Skeletal muscle tissue (tissue), 4 donors: ENCODE data around the gene SYNE1. TPM values are rescaled to one million over a fixed set of nuclear protein-coding genes. Genes with fewer than 3 reads are reported as not detected.

Experiments
- H3K27ac ChIP-seq: one replicate; pipeline ENCODE4 v1.7.0; 2013; ENCODE audit warnings: mild to moderate bottlenecking, low read depth, low read length, inconsistent platforms
- H3K27me3 ChIP-seq, 3 donors: one replicate each; pipeline ENCODE4 v1.7.0; 2013; ENCODE audit warnings: low read length in 3 of 3; ENCODE audit not compliant: control insufficient read depth in 3 of 3, insufficient read depth in 3 of 3
- H3K36me3 ChIP-seq, 3 donors: one replicate each; pipeline ENCODE4 v1.7.0; 2013; ENCODE audit warnings: low read length in 3 of 3; ENCODE audit not compliant: control insufficient read depth in 3 of 3, insufficient read depth in 3 of 3
- H3K4me1 ChIP-seq, 3 donors: one replicate each; pipeline ENCODE4 v1.7.0; 2013; ENCODE audit warnings: low read length in 3 of 3, mild to moderate bottlenecking in 3 of 3; ENCODE audit not compliant: control insufficient read depth in 3 of 3, insufficient read depth in 3 of 3
- H3K4me3 ChIP-seq, 3 donors: one replicate each; pipeline ENCODE4 v1.7.0; 2013; ENCODE audit warnings: low read length in 3 of 3
- H3K9ac ChIP-seq, 3 donors: one replicate each; pipeline ENCODE4 v1.7.0; 2013; ENCODE audit warnings: low read length in 3 of 3, mild to moderate bottlenecking in 3 of 3, moderate library complexity in 2 of 3, low read depth in 1 of 3
- H3K9me3 ChIP-seq, 3 donors: one replicate each; pipeline ENCODE4 v1.7.0; 2013; ENCODE audit warnings: low read length in 3 of 3; ENCODE audit not compliant: control insufficient read depth in 3 of 3
- total RNA-seq: library from RNA; depleted of rRNA; stranded (reverse); fragments of >200 nt; gene quantifications from one replicate; pipeline ENCODE4 v1.2.3, GENCODE V29; 2014
- donor health status: Osteomylitis.

SYNE1 gene
- total RNA-seq, 1 donor from 2014 or later, result 195 TPM

DNA sequence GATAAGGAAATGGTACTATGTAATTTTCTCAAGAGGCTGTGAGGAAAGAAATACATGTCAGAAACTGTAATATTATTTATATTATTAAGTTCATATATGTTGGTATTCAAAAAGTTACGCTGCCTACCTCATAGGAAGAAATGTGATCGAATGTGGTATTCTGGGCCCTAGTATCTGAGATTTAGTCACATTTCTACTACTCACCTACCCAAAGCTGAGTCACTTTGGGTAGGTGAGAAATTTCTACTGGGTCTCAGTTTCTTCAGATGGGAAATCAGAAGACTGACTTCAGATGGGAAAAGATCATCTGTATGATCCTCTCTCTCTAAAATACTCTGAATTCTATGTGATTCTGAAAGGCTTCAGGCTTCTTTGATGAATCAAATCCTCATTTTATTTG is 411.0 kb downstream of the SYNE1 start:
- no peak overlapping the region for H3K27ac ChIP-seq
- H3K9ac ChIP-seq, result no peak overlapping the region
- peaks cover 0 to 5% (median 4%) of the 10 kb centered on the region in 3 donors for H3K9me3 ChIP-seq

DNA sequence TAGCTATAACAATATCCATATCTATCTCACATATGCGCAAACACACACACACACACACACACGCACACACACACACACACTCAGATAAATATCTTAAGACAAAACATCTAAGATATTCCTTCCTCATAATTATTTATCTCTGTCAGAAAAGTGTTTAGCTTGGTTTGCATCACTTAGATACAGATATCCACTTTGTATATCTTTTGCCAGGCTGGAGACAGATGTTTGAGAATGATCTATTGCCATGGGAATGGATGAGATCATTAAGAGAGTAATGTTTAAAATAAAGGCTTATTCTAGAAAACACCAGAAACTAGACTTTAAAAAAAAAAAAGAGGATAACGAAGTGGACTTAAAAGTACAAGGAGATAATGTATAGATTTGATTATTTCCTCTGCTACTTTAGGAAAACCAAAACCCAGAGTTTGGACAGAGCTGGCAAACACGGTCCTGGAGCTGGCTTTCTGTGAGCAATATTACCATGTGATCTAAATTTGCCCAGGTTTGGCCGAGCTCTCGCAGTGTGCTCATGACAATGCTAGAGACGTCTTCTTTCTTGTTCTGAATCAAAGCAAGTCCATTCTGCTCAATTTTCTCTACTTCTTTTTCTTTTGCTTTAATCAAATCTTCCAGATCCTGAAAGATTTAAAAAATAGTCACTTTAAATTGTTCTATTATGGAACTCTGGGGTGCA is 411.8 kb downstream of the SYNE1 start:
- peaks cover 0 to 5% (median 4%) of the 10 kb centered on the region in 3 donors for H3K9me3 ChIP-seq
- H3K4me1 ChIP-seq, result no peaks in the 10 kb centered on the region
- peaks cover 33 to 42% (median 40%) of the 10 kb centered on the region in 3 donors for H3K36me3 ChIP-seq
- H3K27me3 ChIP-seq, result no peaks in the 10 kb centered on the region
- no peak overlapping the region for H3K4me3 ChIP-seq
- H3K27ac ChIP-seq, result no peak overlapping the region
- no peak overlapping the region for H3K9ac ChIP-seq

More for the DNA sequence above, 411.0 kb downstream of the SYNE1 start:
- peaks cover 31 to 40% (median 37%) of the 10 kb centered on the region in 3 donors for H3K36me3 ChIP-seq
- H3K4me3 ChIP-seq, result no peak overlapping the region
- no peaks in the 10 kb centered on the region for H3K27me3 ChIP-seq
- no peaks in the 10 kb centered on the region for H3K4me1 ChIP-seq

DNA sequence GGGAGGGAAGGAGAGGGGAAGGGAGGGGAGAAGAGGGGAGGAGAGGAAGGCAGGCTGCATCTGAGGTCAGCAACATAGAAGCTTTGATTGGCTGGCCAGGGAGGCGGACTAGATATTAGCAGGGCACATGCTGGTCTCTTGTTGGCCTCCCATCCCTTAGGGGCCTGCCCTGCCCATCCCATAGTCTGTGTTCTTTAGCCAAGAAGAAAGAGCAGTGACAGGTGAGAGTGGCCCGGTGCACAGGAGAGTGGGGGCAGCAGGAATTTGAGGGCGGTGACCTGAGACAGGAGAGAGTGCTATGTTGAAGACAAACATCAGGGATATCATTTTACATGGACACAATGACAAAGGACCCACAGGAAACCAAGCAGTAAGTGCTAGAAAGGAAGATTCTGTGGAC is 413.5 kb downstream of the SYNE1 start:
- Histone ChIP-seq H3K9ac (no peak overlapping the region), H3K36me3 (peaks cover 37 to 51% (median 47%) of the 10 kb centered on the region in 3 donors), H3K4me1 (no peaks in the 10 kb centered on the region), H3K27ac (no peak overlapping the region), H3K4me3 (no peak overlapping the region), H3K9me3 (peaks cover 0 to 5% (median 4%) of the 10 kb centered on the region in 3 donors), H3K27me3 (no peaks in the 10 kb centered on the region)

- Histone ChIP-seq H3K4me3 (no peak overlapping the region), H3K27ac (no peak overlapping the region), H3K27me3 (no peaks in the 10 kb centered on the region), H3K9ac (no peak overlapping the region), H3K4me1 (no peaks in the 10 kb centered on the region), H3K9me3 (peaks cover 0 to 5% (median 4%) of the 10 kb centered on the region in 3 donors), H3K36me3 (peaks cover 44 to 60% (median 57%) of the 10 kb centered on the region in 3 donors)
Observed at GRCh38 chr6:152221806-152222628, 415.1 kb downstream of the SYNE1 start.

- H3K9ac ChIP-seq, result no peak overlapping the region
- no peak overlapping the region for H3K27ac ChIP-seq
- no peak overlapping the region for H3K4me3 ChIP-seq
- peaks cover 0 to 5% (median 4%) of the 10 kb centered on the region in 3 donors for H3K9me3 ChIP-seq
- peaks cover 44 to 66% (median 66%) of the 10 kb centered on the region in 3 donors for H3K36me3 ChIP-seq
- no peaks in the 10 kb centered on the region for H3K4me1 ChIP-seq
- no peaks in the 10 kb centered on the region for H3K27me3 ChIP-seq
Observed at GRCh38 chr6:152220786-152221185, 416.4 kb downstream of the SYNE1 start.

DNA sequence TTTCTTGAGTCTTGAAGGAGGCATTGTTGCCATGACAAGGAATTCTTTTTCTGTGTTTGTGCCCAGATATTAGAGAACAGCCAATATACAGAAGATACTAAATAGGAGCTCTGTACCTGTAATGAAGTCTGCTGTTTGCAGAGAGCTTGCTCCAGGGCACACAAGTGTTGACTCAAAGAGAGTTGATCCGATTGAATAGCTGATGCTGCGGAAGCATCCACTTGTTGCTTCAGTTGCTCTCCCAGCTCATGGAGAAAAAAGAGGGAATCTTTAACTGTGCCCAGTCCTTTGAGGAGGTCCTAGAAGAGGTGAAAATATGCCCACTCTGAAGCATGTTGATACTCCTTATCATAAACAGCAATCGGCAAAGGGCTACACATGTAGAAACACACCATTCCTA is 418.3 kb downstream of the SYNE1 start:
- H3K4me3 ChIP-seq, result no peak overlapping the region
- H3K27me3 ChIP-seq, result no peaks in the 10 kb centered on the region
- H3K4me1 ChIP-seq, result no peaks in the 10 kb centered on the region
- H3K9ac ChIP-seq, result no peak overlapping the region
- H3K36me3 ChIP-seq, result peaks cover 45 to 74% (median 66%) of the 10 kb centered on the region in 3 donors
- H3K9me3 ChIP-seq, result peaks cover 0 to 5% (median 4%) of the 10 kb centered on the region in 3 donors
- no peak overlapping the region for H3K27ac ChIP-seq

DNA sequence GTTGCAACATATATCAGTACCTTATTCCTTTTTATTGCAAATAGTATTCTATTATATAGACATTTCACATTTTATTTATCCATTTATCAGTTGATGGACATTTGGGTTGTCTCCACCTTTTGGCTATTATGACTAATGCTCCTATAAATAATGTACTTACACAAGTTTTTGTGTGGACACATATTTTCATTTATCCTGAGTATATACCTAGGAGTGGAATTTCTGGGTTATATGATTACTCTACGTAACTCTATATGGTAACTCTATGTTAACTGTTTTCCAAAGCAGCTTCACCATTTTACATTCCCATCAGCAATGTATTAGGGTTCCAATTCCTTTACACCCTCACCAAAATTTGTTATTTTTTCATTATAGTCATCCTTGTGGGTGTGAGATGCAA is 424.7 kb downstream of the SYNE1 start:
- Histone ChIP-seq H3K36me3 (peaks cover 19 to 49% (median 36%) of the 10 kb centered on the region in 3 donors), H3K27me3 (no peaks in the 10 kb centered on the region), H3K9ac (no peak overlapping the region), H3K4me3 (no peak overlapping the region), H3K27ac (no peak overlapping the region), H3K9me3 (no peaks in the 10 kb centered on the region), H3K4me1 (no peaks in the 10 kb centered on the region)

GRCh38 chr6:152209211-152209610 is 428.0 kb downstream of the SYNE1 start:
- no peak overlapping the region for H3K4me3 ChIP-seq
- H3K9ac ChIP-seq, result no peak overlapping the region
- H3K36me3 ChIP-seq, result peaks cover 28 to 51% (median 41%) of the 10 kb centered on the region in 3 donors
- no peaks in the 10 kb centered on the region for H3K4me1 ChIP-seq
- H3K27ac ChIP-seq, result no peak overlapping the region
- H3K27me3 ChIP-seq, result no peaks in the 10 kb centered on the region
- H3K9me3 ChIP-seq, result no peaks in the 10 kb centered on the region

GRCh38 chr6:152207915-152208714 is 429.0 kb downstream of the SYNE1 start:
- no peaks in the 10 kb centered on the region for H3K9me3 ChIP-seq
- H3K36me3 ChIP-seq, result peaks cover 24 to 43% (median 39%) of the 10 kb centered on the region in 3 donors
- H3K4me1 ChIP-seq, result no peaks in the 10 kb centered on the region
- H3K4me3 ChIP-seq, result no peak overlapping the region
- H3K27ac ChIP-seq, result no peak overlapping the region
- H3K27me3 ChIP-seq, result no peaks in the 10 kb centered on the region
- H3K9ac ChIP-seq, result no peak overlapping the region
